SU-DHL-6 (cell line): Measurements from ENCODE around the gene PSMB11.

Source experiments
- CTCF ChIP-seq: fragments of 200-600 bp; sonication (generic); IDR thresholded peaks from one replicate; pipeline ENCODE4 v1.5.1; 2017; ENCODE audit warnings: antibody characterized with exemption, mild to moderate bottlenecking, low read length, moderate library complexity; ENCODE audit not compliant: insufficient read depth, poor library complexity, severe bottlenecking
- EZH2phosphoT487 ChIP-seq: fragments of 200-600 bp; sonication (generic), shearing (Covaris generic); conservative IDR thresholded peaks from 2 replicates; pipeline ENCODE4 v1.6.1; 2018; ENCODE audit warnings: mild to moderate bottlenecking, antibody characterized with exemption, low read length, moderate library complexity, mixed read lengths

GRCh38 chr14:23066855-23067744, 25.1 kb downstream of the PSMB11 start:
- no peak for TF ChIP-seq CTCF
- no peak for TF ChIP-seq EZH2phosphoT487
